NCI-H524 treated with DMSO at 0.1 percent for 48 hours (cell line): ENCODE results near the gene SPOCK3.

Experiments
- DNase-seq: peaks from one replicate; lab custom pipeline; 2025; lab: John Stamatoyannopoulos, UW

The SPOCK3 gene

GRCh38 chr4:167176723-167177367 lies 57.4 kb downstream of the SPOCK3 start:
- DNase-seq = no peak

- no peak for DNase-seq
Observed at GRCh38 chr4:167171928-167172327, 62.4 kb downstream of the SPOCK3 start.

- DNase-seq = no peak
Observed at GRCh38 chr4:167168611-167169010, 65.7 kb downstream of the SPOCK3 start.

- no peak for DNase-seq
Observed at GRCh38 chr4:167150587-167150986, 83.7 kb downstream of the SPOCK3 start.

GRCh38 chr4:167144605-167145004 lies 89.7 kb downstream of the SPOCK3 start:
- no peak for DNase-seq

- DNase-seq = no peak
Observed at GRCh38 chr4:167143018-167143417, 91.3 kb downstream of the SPOCK3 start.

- no peak for DNase-seq
Observed at GRCh38 chr4:167136270-167136669, 98.0 kb downstream of the SPOCK3 start.

GRCh38 chr4:167129146-167129545 lies 105.1 kb downstream of the SPOCK3 start:
- no peak for DNase-seq

- no peak for DNase-seq
Observed at GRCh38 chr4:167119392-167119791, 114.9 kb downstream of the SPOCK3 start.

- no peak for DNase-seq
Observed at GRCh38 chr4:167117273-167117672, 117.0 kb downstream of the SPOCK3 start.

- no peak for DNase-seq
Observed at GRCh38 chr4:167114416-167114971, 119.8 kb downstream of the SPOCK3 start.

GRCh38 chr4:167111622-167112021 lies 122.7 kb downstream of the SPOCK3 start:
- DNase-seq = no peak

- no peak for DNase-seq
Observed at GRCh38 chr4:167111092-167111491, 123.2 kb downstream of the SPOCK3 start.

GRCh38 chr4:167109859-167110258 lies 124.4 kb downstream of the SPOCK3 start:
- DNase-seq = no peak

GRCh38 chr4:167105857-167106256 lies 128.4 kb downstream of the SPOCK3 start:
- no peak for DNase-seq

GRCh38 chr4:167102475-167102874 lies 131.8 kb downstream of the SPOCK3 start:
- DNase-seq = no peak

- DNase-seq = no peak
Observed at GRCh38 chr4:167101035-167101434, 133.3 kb downstream of the SPOCK3 start.

GRCh38 chr4:167100120-167100519 lies 134.2 kb downstream of the SPOCK3 start:
- DNase-seq = no peak

- no peak for DNase-seq
Observed at GRCh38 chr4:167088115-167088514, 146.2 kb downstream of the SPOCK3 start.

GRCh38 chr4:167084321-167084720 lies 150.0 kb downstream of the SPOCK3 start:
- DNase-seq = no peak

GRCh38 chr4:167079762-167080161 lies 154.5 kb downstream of the SPOCK3 start:
- DNase-seq = no peak

- no peak for DNase-seq
Observed at GRCh38 chr4:167052631-167053091, 181.6 kb downstream of the SPOCK3 start.

- DNase-seq = no peak
Observed at GRCh38 chr4:167049257-167049656, 185.0 kb downstream of the SPOCK3 start.

- no peak for DNase-seq
Observed at GRCh38 chr4:167041524-167041923, 192.8 kb downstream of the SPOCK3 start.
